ENCODE data around the gene DAPK1. TPM values are rescaled to one million over a fixed set of nuclear protein-coding genes. Genes with fewer than 3 reads are reported as not detected.

The DAPK1 gene
- polyA plus RNA-seq, 2 of the 4 experiments (the other 2 are of a cell fraction), result 55.2 to 67.2 TPM

GRCh38 chr9:87471746-87472145 lies 25.9 kb upstream of the DAPK1 start (continued):
- TF ChIP-seq, protein P1, sequence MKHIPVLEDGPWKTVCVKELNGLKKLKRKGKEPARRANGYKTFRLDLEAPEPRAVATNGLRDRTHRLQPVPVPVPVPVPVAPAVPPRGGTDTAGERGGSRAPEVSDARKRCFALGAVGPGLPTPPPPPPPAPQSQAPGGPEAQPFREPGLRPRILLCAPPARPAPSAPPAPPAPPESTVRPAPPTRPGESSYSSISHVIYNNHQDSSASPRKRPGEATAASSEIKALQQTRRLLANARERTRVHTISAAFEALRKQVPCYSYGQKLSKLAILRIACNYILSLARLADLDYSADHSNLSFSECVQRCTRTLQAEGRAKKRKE (CRISPR knock-in tag; IDR thresholded peaks at IDR 0.05; ENCODE audit: low read depth), result no peak
- no peak for TF ChIP-seq NR3C1 (IDR thresholded peaks at IDR 0.05)
- no peak for TF ChIP-seq KDM5A (IDR thresholded peaks at IDR 0.05)
- no peak for TF ChIP-seq NPAS2 (CRISPR knock-in tag; IDR thresholded peaks at IDR 0.05; ENCODE audit: borderline replicate concordance)
- TF ChIP-seq RARB (CRISPR knock-in tag; IDR thresholded peaks at IDR 0.05), result no peak
- TF ChIP-seq, protein P2, sequence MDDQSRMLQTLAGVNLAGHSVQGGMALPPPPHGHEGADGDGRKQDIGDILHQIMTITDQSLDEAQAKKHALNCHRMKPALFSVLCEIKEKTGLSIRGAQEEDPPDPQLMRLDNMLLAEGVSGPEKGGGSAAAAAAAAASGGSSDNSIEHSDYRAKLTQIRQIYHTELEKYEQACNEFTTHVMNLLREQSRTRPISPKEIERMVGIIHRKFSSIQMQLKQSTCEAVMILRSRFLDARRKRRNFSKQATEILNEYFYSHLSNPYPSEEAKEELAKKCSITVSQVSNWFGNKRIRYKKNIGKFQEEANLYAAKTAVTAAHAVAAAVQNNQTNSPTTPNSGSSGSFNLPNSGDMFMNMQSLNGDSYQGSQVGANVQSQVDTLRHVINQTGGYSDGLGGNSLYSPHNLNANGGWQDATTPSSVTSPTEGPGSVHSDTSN (IDR thresholded peaks at IDR 0.05), result no peak
- TF ChIP-seq, protein P3, sequence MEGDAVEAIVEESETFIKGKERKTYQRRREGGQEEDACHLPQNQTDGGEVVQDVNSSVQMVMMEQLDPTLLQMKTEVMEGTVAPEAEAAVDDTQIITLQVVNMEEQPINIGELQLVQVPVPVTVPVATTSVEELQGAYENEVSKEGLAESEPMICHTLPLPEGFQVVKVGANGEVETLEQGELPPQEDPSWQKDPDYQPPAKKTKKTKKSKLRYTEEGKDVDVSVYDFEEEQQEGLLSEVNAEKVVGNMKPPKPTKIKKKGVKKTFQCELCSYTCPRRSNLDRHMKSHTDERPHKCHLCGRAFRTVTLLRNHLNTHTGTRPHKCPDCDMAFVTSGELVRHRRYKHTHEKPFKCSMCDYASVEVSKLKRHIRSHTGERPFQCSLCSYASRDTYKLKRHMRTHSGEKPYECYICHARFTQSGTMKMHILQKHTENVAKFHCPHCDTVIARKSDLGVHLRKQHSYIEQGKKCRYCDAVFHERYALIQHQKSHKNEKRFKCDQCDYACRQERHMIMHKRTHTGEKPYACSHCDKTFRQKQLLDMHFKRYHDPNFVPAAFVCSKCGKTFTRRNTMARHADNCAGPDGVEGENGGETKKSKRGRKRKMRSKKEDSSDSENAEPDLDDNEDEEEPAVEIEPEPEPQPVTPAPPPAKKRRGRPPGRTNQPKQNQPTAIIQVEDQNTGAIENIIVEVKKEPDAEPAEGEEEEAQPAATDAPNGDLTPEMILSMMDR (IDR thresholded peaks at IDR 0.05), result no peak

DNA sequence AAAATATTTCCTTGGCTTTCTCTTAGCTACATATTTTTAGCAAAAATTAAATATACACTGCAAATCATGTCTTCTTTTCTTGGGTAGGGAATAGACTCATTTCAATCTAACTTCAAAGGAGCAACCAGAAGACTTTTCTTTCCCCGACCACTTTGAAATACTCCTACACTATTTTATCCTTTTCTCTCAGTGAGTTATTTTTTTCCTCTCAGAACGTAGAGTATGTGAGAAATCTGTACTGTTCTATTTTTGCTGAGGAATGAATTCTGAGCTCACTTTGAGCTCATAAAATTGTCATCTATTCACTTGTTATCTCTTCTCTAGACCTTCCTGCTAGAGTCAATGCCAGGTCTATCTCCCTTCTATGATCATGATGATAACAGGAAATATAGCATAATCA lies 22.2 kb upstream of the DAPK1 start:
- no peak overlapping the region for H3K4me2 ChIP-seq
- H3K4me1 ChIP-seq, result peaks cover 8% of the 10 kb centered on the region
- no peak for FAIRE-seq
- TF ChIP-seq MAFK (IDR thresholded peaks at IDR 0.05; ENCODE audit: partially characterized antibody) (peak; percentile 1), HEYL (CRISPR knock-in tag; IDR thresholded peaks at IDR 0.05) (no peak)
- no peak for DNase-seq (ENCODE audit: low read depth in 1 of 2, low spot score in 1 of 2)
- no peak overlapping the region for H3K27ac ChIP-seq
- POLR2A ChIA-PET, result no interaction called here
- ATAC-seq, result no peak
- H3K4me3 ChIP-seq, result no peak overlapping the region
- 70% methylated on average over 2 of the region's 2 CpGs for WGBS (ENCODE audit: missing lambda C conversion rate)
- no peaks in the 10 kb centered on the region for H3K9me3 ChIP-seq
- CTCF ChIA-PET, result interaction anchor here (1.1 kb wide), 1 partner anchor 859 kb away, joined by 3 read pairs; no protein-coding TSS in a partner anchor

DNA sequence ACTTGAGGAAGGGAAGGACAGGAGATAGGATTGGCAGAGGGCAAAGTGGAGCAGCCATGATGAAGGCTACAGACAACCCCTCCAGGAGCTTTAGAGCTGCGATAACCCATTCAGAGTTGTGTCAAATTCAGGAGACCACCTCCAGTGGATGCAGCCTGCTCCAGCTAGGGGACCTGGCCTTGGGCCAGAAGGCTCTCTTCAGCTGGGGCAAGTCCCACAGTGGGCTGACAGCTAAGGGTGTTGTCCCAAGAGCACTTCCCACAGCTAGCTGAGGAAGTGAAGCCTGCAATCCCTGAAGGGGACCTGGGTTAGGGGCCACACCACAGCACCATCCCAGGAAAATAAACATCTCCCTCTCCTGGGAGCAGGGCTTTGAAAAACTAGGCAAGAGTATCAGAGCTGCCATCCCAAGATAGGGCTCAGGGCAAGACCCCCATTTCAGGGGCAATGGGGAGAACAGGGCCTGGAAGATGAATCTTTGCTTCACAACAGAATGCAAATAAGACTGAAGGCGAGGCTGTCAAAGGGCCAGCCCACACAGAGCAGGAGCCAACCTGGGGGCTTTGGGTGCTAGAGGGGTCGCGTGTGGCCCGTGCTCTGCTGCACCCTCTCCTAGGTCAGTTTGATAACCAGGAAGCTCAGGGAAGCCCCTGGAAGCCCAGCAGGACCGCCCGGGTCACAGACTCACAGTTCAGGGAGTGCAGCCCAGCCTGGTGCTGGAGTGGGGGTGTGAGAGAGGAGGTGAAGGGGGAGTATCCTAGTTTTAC lies 19.3 kb upstream of the DAPK1 start:
- no peak for TF ChIP-seq KDM5A (IDR thresholded peaks at IDR 0.05)
- no peak for TF ChIP-seq EHF (CRISPR knock-in tag; IDR thresholded peaks at IDR 0.05)
- no peak for TF ChIP-seq HOXB13 (CRISPR knock-in tag; IDR thresholded peaks at IDR 0.05; ENCODE audit: low read depth)
- TF ChIP-seq HOXB5 (CRISPR knock-in tag; IDR thresholded peaks at IDR 0.05), result no peak
- TF ChIP-seq RFX5 (IDR thresholded peaks at IDR 0.05), result no peak
- TF ChIP-seq EP300 (IDR thresholded peaks at IDR 0.05), result no peak
- TF ChIP-seq, protein P4, sequence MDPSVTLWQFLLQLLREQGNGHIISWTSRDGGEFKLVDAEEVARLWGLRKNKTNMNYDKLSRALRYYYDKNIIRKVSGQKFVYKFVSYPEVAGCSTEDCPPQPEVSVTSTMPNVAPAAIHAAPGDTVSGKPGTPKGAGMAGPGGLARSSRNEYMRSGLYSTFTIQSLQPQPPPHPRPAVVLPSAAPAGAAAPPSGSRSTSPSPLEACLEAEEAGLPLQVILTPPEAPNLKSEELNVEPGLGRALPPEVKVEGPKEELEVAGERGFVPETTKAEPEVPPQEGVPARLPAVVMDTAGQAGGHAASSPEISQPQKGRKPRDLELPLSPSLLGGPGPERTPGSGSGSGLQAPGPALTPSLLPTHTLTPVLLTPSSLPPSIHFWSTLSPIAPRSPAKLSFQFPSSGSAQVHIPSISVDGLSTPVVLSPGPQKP (IDR thresholded peaks at IDR 0.05; ENCODE audit: low read depth, low read length), result no peak
- TF ChIP-seq FOSB (CRISPR knock-in tag; IDR thresholded peaks at IDR 0.05), result no peak
- no peaks in the 10 kb centered on the region for H3K9me3 ChIP-seq
- WGBS (ENCODE audit: missing lambda C conversion rate), result 85% methylated on average over 7 of the region's 7 CpGs
- FAIRE-seq (no peak), DNase-seq (ENCODE audit: low read depth in 1 of 2, low spot score in 1 of 2) (no peak), ATAC-seq (no peak)
- ChIA-PET POLR2A (interaction anchor here (0.7 kb wide), 1 partner anchor 59 kb away, joined by 3 read pairs; no protein-coding TSS in a partner anchor), CTCF (interaction anchor here (0.6 to 1.3 kb wide), 4 partner anchors 9 to 404 kb away, joined by 3 to 4 read pairs (median 4); partner anchors contain the start of genes DAPK1 and SPATA31E1)
- H3K4me1 ChIP-seq, result peaks cover 8% of the 10 kb centered on the region
- no peak overlapping the region for H3K4me3 ChIP-seq
- H3K4me2 ChIP-seq, result no peak overlapping the region
- no peak overlapping the region for H3K27ac ChIP-seq

Data from A549 (cell line).